ENCODE data around the gene GPR89A. TPM values are rescaled to one million over a fixed set of nuclear protein-coding genes. Genes with fewer than 3 reads are reported as not detected.
"Not testable (repeated sequence)": the region's sequence is repeated elsewhere in the genome, so short reads cannot be mapped to it uniquely, and the experiment has no call there.

Gene GPR89A
- total RNA-seq (2021; ENCODE audit: unreplicated experiment) = 21.5 TPM
- polyA plus RNA-seq (2012; ENCODE audit: insufficient read length) = 10.3 TPM
- Bru-seq, nascent RNA = percentile 72 among the genes with signal in this experiment
- percentile 61 among the genes with signal in this experiment for BruChase-seq, experiment 1, labeled RNA remaining after a 2-hour chase
- percentile 59 among the genes with signal in this experiment for BruChase-seq, experiment 2, labeled RNA remaining after a 6-hour chase
- long read RNA-seq, transcript GPR89A-201 (14 exons, 2,120 nt) = major isoform, 16 of 33 reads
- long read RNA-seq, partial matches to known transcripts = 7 of 33 reads
- long read RNA-seq, other reads (novel, unspliced or antisense) = 8 of 33 reads

GRCh38 chr1:145607833-145608733 lies at the start of gene GPR89A:
TSS of gene GPR89A (plus strand) at chr1:145607988. CDS start at chr1:145608134, 146 bp downstream.
- H3K9me3 ChIP-seq (ENCODE audit: control insufficient read depth, insufficient read depth, low read depth, low read length); POLR2A ChIA-PET; H3K36me3 ChIP-seq (ENCODE audit: control insufficient read depth, insufficient read depth, low read length); H3K4me1 ChIP-seq (ENCODE audit: control insufficient read depth, insufficient read depth, low read length); intact Hi-C loops (cut with micrococcal nuclease; ENCODE audit: unreplicated experiment); in situ Hi-C loops (cut with HindIII; ENCODE audit: low pct_unique_long_range_greater_than_20kb, low sequenced_read_pairs); BruUV-seq (replicated peaks); CTCF ChIA-PET; H3K27me3 ChIP-seq (ENCODE audit: control insufficient read depth, insufficient read depth, low read length): not testable (repeated sequence)
- ATAC-seq = peak; percentile 100
- TF ChIP-seq SIN3A (IDR thresholded peaks at IDR 0.05; ENCODE audit: borderline replicate concordance, insufficient read depth, low read depth, low read length) (0 out of 2 replicates have a peak, but pooled peaks have one; percentile 70), POLR2AphosphoS5 (IDR thresholded peaks at IDR 0.05; ENCODE audit: low read depth, low read length) (peak; percentile 80)
- DNase-seq (ENCODE audit: low read depth, low spot score) = peak; percentile 30
- Histone ChIP-seq H3K27ac (ENCODE audit: low read length) (peak within 1 kb of the TSS; percentile 59; the same call in 1 of the 2 replicates), H3K4me3 (ENCODE audit: low read depth in 2 of 2, low read length in 2 of 2) (peak within 1 kb of the TSS; percentile 60 to 77)

- ATAC-seq; H3K9me3 ChIP-seq (ENCODE audit: control insufficient read depth, insufficient read depth, low read depth, low read length); H3K27me3 ChIP-seq (ENCODE audit: control insufficient read depth, insufficient read depth, low read length); DNase-seq (ENCODE audit: low read depth, low spot score); H3K36me3 ChIP-seq (ENCODE audit: control insufficient read depth, insufficient read depth, low read length); CTCF ChIA-PET; H3K27ac ChIP-seq (ENCODE audit: low read length); BruUV-seq (replicated peaks); H3K4me1 ChIP-seq (ENCODE audit: control insufficient read depth, insufficient read depth, low read length); in situ Hi-C loops (cut with HindIII; ENCODE audit: low pct_unique_long_range_greater_than_20kb, low sequenced_read_pairs); H3K4me3 ChIP-seq (ENCODE audit: low read depth in 2 of 2, low read length in 2 of 2); intact Hi-C loops (cut with micrococcal nuclease; ENCODE audit: unreplicated experiment); POLR2A ChIA-PET: not testable (repeated sequence)
Observed at GRCh38 chr1:145586820-145587219, 21.0 kb upstream of the GPR89A start.

- in situ Hi-C loops (cut with HindIII; ENCODE audit: low pct_unique_long_range_greater_than_20kb, low sequenced_read_pairs); H3K4me1 ChIP-seq (ENCODE audit: control insufficient read depth, insufficient read depth, low read length); H3K9me3 ChIP-seq (ENCODE audit: control insufficient read depth, insufficient read depth, low read depth, low read length); H3K27me3 ChIP-seq (ENCODE audit: control insufficient read depth, insufficient read depth, low read length); BruUV-seq (replicated peaks); ATAC-seq; POLR2A ChIA-PET; H3K27ac ChIP-seq (ENCODE audit: low read length); H3K36me3 ChIP-seq (ENCODE audit: control insufficient read depth, insufficient read depth, low read length); H3K4me3 ChIP-seq (ENCODE audit: low read depth in 2 of 2, low read length in 2 of 2); intact Hi-C loops (cut with micrococcal nuclease; ENCODE audit: unreplicated experiment); DNase-seq (ENCODE audit: low read depth, low spot score); CTCF ChIA-PET: not testable (repeated sequence)
- peak; percentile 64 for TF ChIP-seq CTCF (IDR thresholded peaks at IDR 0.05)
Observed at GRCh38 chr1:145590806-145591205, 17.0 kb upstream of the GPR89A start.

GRCh38 chr1:145592347-145592746 lies 15.4 kb upstream of the GPR89A start:
- intact Hi-C loops (cut with micrococcal nuclease; ENCODE audit: unreplicated experiment); BruUV-seq (replicated peaks); CTCF ChIA-PET: not testable (repeated sequence)

GRCh38 chr1:145595421-145595820 lies 12.4 kb upstream of the GPR89A start:
- intact Hi-C loops (cut with micrococcal nuclease; ENCODE audit: unreplicated experiment); H3K9me3 ChIP-seq (ENCODE audit: control insufficient read depth, insufficient read depth, low read depth, low read length); H3K4me3 ChIP-seq (ENCODE audit: low read depth in 2 of 2, low read length in 2 of 2); H3K27ac ChIP-seq (ENCODE audit: low read length); in situ Hi-C loops (cut with HindIII; ENCODE audit: low pct_unique_long_range_greater_than_20kb, low sequenced_read_pairs); CTCF ChIA-PET; POLR2A ChIA-PET; H3K36me3 ChIP-seq (ENCODE audit: control insufficient read depth, insufficient read depth, low read length); DNase-seq (ENCODE audit: low read depth, low spot score); ATAC-seq; H3K27me3 ChIP-seq (ENCODE audit: control insufficient read depth, insufficient read depth, low read length); H3K4me1 ChIP-seq (ENCODE audit: control insufficient read depth, insufficient read depth, low read length); BruUV-seq (replicated peaks): not testable (repeated sequence)

More at GRCh38 chr1:145592347-145592746, 15.4 kb upstream of the GPR89A start:
- H3K4me1 ChIP-seq (ENCODE audit: control insufficient read depth, insufficient read depth, low read length); H3K9me3 ChIP-seq (ENCODE audit: control insufficient read depth, insufficient read depth, low read depth, low read length); POLR2A ChIA-PET; DNase-seq (ENCODE audit: low read depth, low spot score); H3K27me3 ChIP-seq (ENCODE audit: control insufficient read depth, insufficient read depth, low read length); in situ Hi-C loops (cut with HindIII; ENCODE audit: low pct_unique_long_range_greater_than_20kb, low sequenced_read_pairs); H3K4me3 ChIP-seq (ENCODE audit: low read depth in 2 of 2, low read length in 2 of 2); ATAC-seq; H3K27ac ChIP-seq (ENCODE audit: low read length); H3K36me3 ChIP-seq (ENCODE audit: control insufficient read depth, insufficient read depth, low read length): not testable (repeated sequence)

- in situ Hi-C loops (cut with HindIII; ENCODE audit: low pct_unique_long_range_greater_than_20kb, low sequenced_read_pairs); H3K27ac ChIP-seq (ENCODE audit: low read length); ATAC-seq; H3K4me1 ChIP-seq (ENCODE audit: control insufficient read depth, insufficient read depth, low read length); H3K36me3 ChIP-seq (ENCODE audit: control insufficient read depth, insufficient read depth, low read length); POLR2A ChIA-PET; H3K4me3 ChIP-seq (ENCODE audit: low read depth in 2 of 2, low read length in 2 of 2); H3K27me3 ChIP-seq (ENCODE audit: control insufficient read depth, insufficient read depth, low read length); BruUV-seq (replicated peaks); CTCF ChIA-PET; H3K9me3 ChIP-seq (ENCODE audit: control insufficient read depth, insufficient read depth, low read depth, low read length); intact Hi-C loops (cut with micrococcal nuclease; ENCODE audit: unreplicated experiment); DNase-seq (ENCODE audit: low read depth, low spot score): not testable (repeated sequence)
Observed at GRCh38 chr1:145596236-145596635, 11.6 kb upstream of the GPR89A start.
